Ammon's horn (tissue), 1 donor: ENCODE data around the gene TMEM219.
"Not testable (repeated sequence)": the region's sequence is repeated elsewhere in the genome, so short reads cannot be mapped to it uniquely, and the experiment has no call there.

Source experiments
- DNase-seq: peaks from one replicate; pipeline ENCODE4 v3.0.0-alpha.2; 2016; ENCODE audit warnings: low spot score

TMEM219 gene

GRCh38 chr16:29961479-29962343, at the start of gene TMEM219:
TSS of gene TMEM219 (plus strand) at chr16:29962079. CDS start at chr16:29963144, 1,065 bp downstream.
- DNase-seq, result peak; percentile 90

- DNase-seq, result no peak
Measured at GRCh38 chr16:29912087-29912486, 49.8 kb upstream of the TMEM219 start.

GRCh38 chr16:29913514-29913913, 48.4 kb upstream of the TMEM219 start:
- no peak for DNase-seq

GRCh38 chr16:29915590-29916247, 46.2 kb upstream of the TMEM219 start:
- no peak for DNase-seq

- no peak for DNase-seq
Measured at GRCh38 chr16:29916979-29917378, 44.9 kb upstream of the TMEM219 start.

GRCh38 chr16:29920288-29921033, 41.4 kb upstream of the TMEM219 start:
- DNase-seq, result peak; percentile 59

- DNase-seq, result no peak
Measured at GRCh38 chr16:29921034-29921385, 40.9 kb upstream of the TMEM219 start.

GRCh38 chr16:29922326-29922725, 39.6 kb upstream of the TMEM219 start:
- no peak for DNase-seq

- no peak for DNase-seq
Measured at GRCh38 chr16:29922986-29923501, 38.8 kb upstream of the TMEM219 start.

GRCh38 chr16:29925105-29925756, 36.6 kb upstream of the TMEM219 start:
- peak; percentile 48 for DNase-seq

GRCh38 chr16:29925781-29926710, 35.8 kb upstream of the TMEM219 start, which contains the start of gene KCTD13:
TSS of gene KCTD13 (minus strand) at chr16:29926226. CDS start at chr16:29926033, 193 bp downstream.
- peak; percentile 79 for DNase-seq

- peak; percentile 42 for DNase-seq
Measured at GRCh38 chr16:29926711-29927052, 35.2 kb upstream of the TMEM219 start.

- peak; percentile 68 for DNase-seq
Measured at GRCh38 chr16:29927070-29927905, 34.6 kb upstream of the TMEM219 start.

- not testable (repeated sequence) for DNase-seq
Measured at GRCh38 chr16:29931750-29932149, 30.1 kb upstream of the TMEM219 start.

GRCh38 chr16:29940656-29941055, 21.2 kb upstream of the TMEM219 start:
- DNase-seq, result peak; percentile 45

GRCh38 chr16:29943846-29944799, 17.8 kb upstream of the TMEM219 start:
- DNase-seq, result no peak

GRCh38 chr16:29947897-29948296, 14.0 kb upstream of the TMEM219 start:
- no peak for DNase-seq

- DNase-seq, result no peak
Measured at GRCh38 chr16:29950806-29951461, 10.9 kb upstream of the TMEM219 start.
